ENCODE measurements around the gene GRIFIN.
A peak's percentile ranks its signal among the peaks of the same experiment; 100 is the strongest.

The GRIFIN gene

GRCh38 chr7:2476298-2476697 is at the start of gene GRIFIN:
Gene GRIFIN (minus strand): TSS chr7:2476398. CDS start chr7:2476383, 15 bp downstream.
- DNase-seq, result no peak

GRCh38 chr7:2524808-2525657 is 48.8 kb upstream of the GRIFIN start:
- DNase-seq, result no peak

GRCh38 chr7:2523941-2524807 is 48.0 kb upstream of the GRIFIN start:
- peak; percentile 74 for DNase-seq

- no peak for DNase-seq
These were observed 47.3 kb upstream of the GRIFIN start for GRCh38 chr7:2523461-2523936.

GRCh38 chr7:2522780-2523433 is 46.7 kb upstream of the GRIFIN start:
- DNase-seq, result no peak

- peak; percentile 79 for DNase-seq
These were observed 45.9 kb upstream of the GRIFIN start for GRCh38 chr7:2521952-2522591.

- no peak for DNase-seq
These were observed 45.1 kb upstream of the GRIFIN start for GRCh38 chr7:2521341-2521745.

- no peak for DNase-seq
These were observed 44.6 kb upstream of the GRIFIN start for GRCh38 chr7:2520761-2521290.

- DNase-seq, result no peak
These were observed 44.0 kb upstream of the GRIFIN start for GRCh38 chr7:2520131-2520760.

- peak; percentile 91 for DNase-seq
These were observed 43.1 kb upstream of the GRIFIN start, which contains the start of gene LFNG for GRCh38 chr7:2519119-2519930. Gene LFNG (plus strand): TSS chr7:2519774. CDS start chr7:2519862, 88 bp downstream.

GRCh38 chr7:2518737-2519118 is 42.5 kb upstream of the GRIFIN start:
- no peak for DNase-seq

- DNase-seq, result no peak
These were observed 41.7 kb upstream of the GRIFIN start for GRCh38 chr7:2517678-2518507.

GRCh38 chr7:2517026-2517425 is 40.8 kb upstream of the GRIFIN start:
- peak; percentile 75 for DNase-seq

- DNase-seq, result no peak
These were observed 40.0 kb upstream of the GRIFIN start for GRCh38 chr7:2516194-2516555.

- no peak for DNase-seq
These were observed 39.4 kb upstream of the GRIFIN start for GRCh38 chr7:2515424-2516193.

- no peak for DNase-seq
These were observed 38.5 kb upstream of the GRIFIN start for GRCh38 chr7:2514473-2515423.

GRCh38 chr7:2513702-2514101 is 37.5 kb upstream of the GRIFIN start:
- no peak for DNase-seq

- DNase-seq, result no peak
These were observed 36.5 kb upstream of the GRIFIN start for GRCh38 chr7:2512713-2513112.
